HG02623 (cell line): ENCODE data around the gene C1QTNF12.
A peak's percentile ranks its signal among the peaks of the same experiment; 100 is the strongest.

Experiments used
- ATAC-seq: cut with Tn5 transposase; IDR thresholded peaks from one replicate; pipeline ENCODE4 v1.9.1; 2021; ENCODE audit warnings: moderate library complexity; ENCODE audit not compliant: unreplicated experiment

Gene C1QTNF12

GRCh38 chr1:1215881-1216605 is 30.5 kb downstream of the C1QTNF12 start:
- no peak for ATAC-seq

- ATAC-seq, result no peak
Measured at GRCh38 chr1:1215080-1215676, 31.3 kb downstream of the C1QTNF12 start.

DNA sequence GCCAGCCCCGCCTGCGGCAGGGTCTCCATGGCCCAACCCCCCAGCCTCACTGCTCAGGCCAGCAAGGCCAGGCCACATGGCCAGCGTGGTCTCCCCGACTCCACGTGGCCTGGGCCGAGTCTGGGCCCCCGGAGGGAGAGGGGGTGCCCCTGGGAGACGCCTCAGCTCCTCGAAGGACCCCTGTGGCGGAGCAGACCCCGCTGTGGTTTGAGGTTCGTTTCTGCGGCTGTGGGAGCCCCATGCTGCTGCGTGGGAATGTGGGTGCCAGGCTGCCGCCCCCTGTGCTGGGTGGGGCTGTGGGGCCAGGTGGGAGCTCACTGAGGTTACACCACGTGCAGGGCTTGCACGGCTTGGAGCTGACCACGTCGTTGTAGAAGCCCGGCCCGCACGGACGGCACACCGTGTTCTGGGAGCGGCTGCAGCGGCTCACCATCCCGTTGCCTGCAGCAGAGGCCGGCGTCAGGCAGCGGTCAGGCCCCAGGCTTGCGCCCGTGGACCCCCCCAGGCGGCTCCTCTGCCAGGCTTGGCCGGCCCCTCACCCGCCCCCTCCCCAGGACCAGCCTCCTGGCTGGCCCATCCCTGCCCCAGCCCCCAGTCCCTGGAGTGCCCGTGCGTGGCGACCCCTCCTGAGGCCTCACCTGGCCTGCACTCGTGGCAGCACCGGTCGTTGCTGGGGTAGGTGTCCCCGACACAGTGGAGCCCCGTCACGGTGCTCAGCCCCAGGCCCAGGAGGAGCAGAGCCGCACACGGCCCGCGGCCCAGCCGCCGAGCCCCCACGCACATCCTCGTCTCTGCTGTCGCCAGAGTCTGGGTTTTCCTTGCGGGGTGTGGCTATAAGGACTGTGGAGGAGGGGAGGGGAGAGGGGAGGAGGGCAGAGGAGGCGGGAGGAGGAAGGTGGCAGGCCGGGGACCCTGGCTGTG is 32.9 kb downstream of the C1QTNF12 start, which contains the start of gene TNFRSF4:
TNFRSF4 (minus strand) TSS at position 809 of the 921 bp plus-strand sequence; CDS start at position 783, 26 bp downstream.
- no peak for ATAC-seq

DNA sequence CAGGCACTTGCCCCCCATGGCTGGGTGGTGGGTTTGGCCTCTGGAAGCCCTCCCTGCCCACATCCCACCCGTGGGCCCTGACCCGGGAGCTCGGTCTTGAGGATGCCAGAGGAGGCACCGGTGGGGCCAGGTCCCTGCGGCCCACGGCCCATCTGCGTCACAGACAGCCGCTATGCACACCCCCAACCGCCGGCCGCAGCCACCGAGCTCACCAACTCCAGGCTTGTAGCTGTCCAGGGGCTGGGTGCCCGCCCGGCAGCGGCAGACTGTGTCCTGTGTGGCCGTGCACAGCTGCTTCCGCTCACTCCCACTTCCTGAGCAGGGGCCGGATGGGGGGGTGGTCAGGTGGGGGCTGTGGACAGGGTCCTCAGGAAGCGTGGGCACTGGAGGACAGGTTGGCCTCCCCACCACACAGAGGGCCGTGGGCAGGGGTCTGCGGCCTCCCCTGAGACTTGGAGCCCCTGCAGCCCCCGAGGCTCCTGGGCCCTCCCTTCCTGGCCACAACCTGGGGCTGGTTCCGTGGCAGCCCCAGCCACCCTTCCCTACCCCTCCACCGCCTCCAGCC is 33.7 kb downstream of the C1QTNF12 start:
- no peak for ATAC-seq

- ATAC-seq, result no peak
Measured at GRCh38 chr1:1211541-1212441, 34.7 kb downstream of the C1QTNF12 start.

- no peak for ATAC-seq
Measured at GRCh38 chr1:1210726-1211540, 35.6 kb downstream of the C1QTNF12 start.

- no peak for ATAC-seq
Measured at GRCh38 chr1:1208713-1209433, 37.6 kb downstream of the C1QTNF12 start.

DNA sequence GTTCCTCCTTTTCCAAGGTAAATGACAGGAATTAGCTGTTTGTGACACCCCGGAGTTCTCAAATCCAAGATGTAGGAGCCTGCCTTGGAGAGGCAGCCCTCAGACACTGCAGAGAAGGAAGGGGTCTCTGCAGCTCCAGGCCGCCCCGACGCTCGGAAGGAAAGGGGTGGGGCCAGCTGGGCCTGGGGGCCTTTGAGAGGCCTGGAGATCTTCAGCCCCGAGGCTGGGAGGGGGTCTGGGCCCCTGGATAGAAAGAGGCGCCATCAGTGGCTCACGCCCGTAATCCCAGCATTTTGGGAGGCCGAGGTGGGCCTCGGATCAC is 39.0 kb downstream of the C1QTNF12 start:
- ATAC-seq, result no peak

DNA sequence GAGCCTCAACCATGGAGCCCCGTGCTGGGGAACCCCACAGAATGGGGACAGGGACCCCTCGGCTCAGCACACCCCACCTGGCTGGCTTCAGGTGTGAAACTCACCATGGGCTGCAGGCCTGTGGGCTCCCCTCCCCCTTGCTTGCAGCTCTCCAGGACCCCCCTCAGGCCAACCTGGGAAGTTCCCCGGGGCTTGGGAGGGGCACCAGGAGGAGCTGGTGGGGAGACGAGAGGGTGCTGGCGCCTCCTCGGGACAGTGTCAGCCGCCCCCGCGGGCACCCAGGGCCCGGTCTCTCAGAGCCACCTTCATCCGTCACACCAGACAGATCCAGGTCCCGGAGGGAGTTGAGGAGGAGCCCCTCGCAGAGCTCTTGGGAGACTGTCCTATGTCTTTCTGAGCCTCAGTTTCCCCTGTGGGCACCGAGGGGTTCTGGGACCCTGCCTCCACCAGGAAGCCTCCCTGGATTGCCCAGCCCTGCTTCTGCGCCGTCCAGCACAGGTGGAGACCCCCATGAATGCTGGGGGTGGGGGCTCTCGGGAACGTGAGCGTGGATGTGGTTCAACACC is 39.5 kb downstream of the C1QTNF12 start:
- ATAC-seq, result no peak

- peak; percentile 31 for ATAC-seq
Measured at GRCh38 chr1:1206376-1206965, 40.1 kb downstream of the C1QTNF12 start, which contains the start of gene TNFRSF18. Gene TNFRSF18 (minus strand): TSS chr1:1206592. CDS start chr1:1206571, 21 bp downstream.

DNA sequence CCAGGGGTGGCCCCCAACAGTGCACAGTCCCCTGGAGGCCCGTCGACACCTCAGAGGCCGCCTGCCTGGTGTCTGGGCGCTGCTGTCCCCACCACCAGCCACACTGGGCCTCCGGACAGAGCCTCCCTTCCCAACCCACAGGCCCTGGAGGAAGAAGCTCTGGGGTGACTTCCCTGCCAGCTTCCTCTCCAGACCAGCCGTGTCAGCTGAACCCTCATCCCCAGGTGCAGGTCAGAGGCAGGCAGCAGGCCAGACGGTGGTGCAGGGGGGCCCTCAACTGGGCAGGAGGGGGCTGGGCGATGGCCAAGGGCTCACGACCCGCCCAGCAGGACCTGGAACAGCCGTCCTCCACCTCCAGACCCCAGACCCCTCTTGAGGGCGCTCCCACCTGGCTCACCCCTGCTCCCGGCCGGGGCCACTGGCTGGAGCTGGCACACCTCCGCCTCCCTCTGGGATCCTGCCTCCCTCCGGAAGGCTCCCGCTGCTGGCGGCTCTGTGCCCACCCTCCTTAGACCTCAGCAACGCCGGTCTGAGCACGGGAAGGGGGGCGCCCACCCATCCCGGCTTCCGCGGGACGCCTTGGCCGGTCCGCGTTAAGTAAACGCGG is 40.6 kb downstream of the C1QTNF12 start:
- no peak for ATAC-seq

DNA sequence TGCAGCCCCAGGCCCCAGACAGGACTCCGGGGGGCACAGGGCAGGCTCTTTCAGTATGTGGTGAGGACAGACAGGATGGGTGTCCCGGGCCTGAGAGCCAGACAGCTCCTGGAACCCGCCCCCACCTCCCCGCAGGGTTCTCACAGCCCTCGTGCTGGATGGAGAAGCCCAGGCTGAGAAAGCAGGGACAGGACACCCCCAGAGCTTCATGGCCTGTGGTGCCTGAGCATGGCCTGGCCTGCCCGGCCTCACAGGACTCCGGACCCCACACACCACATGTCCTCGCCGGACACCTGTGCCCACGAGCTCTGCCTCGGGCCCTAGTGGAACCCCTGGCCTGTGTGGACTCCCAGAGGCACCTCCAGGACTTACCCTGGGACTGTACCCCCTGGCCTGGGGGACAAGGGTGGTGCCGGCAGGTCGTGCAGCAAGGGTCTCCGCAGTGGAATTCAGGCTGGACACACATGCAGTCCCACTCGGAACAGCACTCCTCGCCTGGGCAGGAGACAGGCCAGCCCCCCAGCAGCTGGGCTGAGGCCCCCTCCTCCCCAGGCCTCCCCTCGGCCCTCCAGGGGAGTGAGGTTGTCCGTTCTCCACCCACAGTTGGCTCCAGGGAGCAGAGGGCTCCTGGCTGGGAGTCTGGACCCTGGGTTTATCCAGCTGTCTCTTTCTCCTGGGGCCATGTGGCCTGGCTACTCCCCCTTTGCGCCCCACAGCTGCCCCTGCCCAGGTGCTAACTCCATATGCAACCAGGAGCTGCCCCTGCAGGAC is 41.3 kb downstream of the C1QTNF12 start:
- no peak for ATAC-seq

GRCh38 chr1:1204425-1204920 is 42.0 kb downstream of the C1QTNF12 start:
- no peak for ATAC-seq

GRCh38 chr1:1203561-1204424 is 42.7 kb downstream of the C1QTNF12 start:
- ATAC-seq, result no peak

DNA sequence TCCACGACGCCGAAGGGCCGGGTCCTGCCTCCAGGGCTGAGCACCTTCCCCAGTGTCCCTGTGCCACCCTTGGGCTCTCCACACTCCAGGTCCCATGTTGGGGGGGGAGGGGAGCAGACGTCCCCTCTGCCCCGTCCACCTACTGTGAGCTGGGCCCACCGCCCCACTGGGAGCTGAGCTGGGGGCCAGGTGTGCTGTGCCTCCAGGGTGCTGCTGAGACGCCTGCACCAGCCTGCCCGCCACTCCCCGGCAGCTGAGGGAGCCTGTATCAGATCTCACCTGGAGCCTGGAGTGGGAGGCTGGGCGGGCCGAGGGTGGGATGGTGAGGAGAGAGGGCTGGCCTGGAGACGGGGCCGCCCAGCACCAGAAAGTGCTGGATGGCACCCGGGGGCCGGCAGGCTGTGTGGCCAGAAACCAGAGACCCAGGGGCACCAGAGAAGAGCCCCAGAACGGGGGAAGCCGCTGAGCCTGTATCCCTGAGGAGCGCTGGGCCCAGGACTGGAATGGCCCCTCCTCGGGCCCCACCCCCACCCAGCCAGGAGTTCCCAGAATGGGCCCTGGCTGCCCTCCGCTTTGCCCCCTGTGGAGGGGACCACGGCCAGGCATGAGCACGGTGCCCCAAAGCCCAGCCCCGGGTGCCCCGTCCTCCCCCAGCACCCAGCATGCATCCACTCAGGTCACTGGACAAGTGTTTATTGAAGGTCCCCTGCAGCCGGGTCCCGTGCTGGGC is 43.5 kb downstream of the C1QTNF12 start:
- no peak for ATAC-seq
